ENCODE data around the gene SOX9.

The SOX9 gene

GRCh38 chr17:72097144-72097543 is 23.7 kb upstream of the SOX9 start:
- no peaks in the 10 kb centered on the region for H3K27me3 ChIP-seq (ENCODE audit: insufficient read depth, low read depth)
- H3K4me3 ChIP-seq (IDR thresholded peaks at IDR 0.05; ENCODE audit: insufficient read depth, low read depth, low read length) = no peak overlapping the region
- H3K27ac ChIP-seq = no peak overlapping the region

GRCh38 chr17:72099919-72100318 is 20.9 kb upstream of the SOX9 start:
- TF ChIP-seq CTCF (conservative IDR thresholded peaks at IDR 0.05; ENCODE audit: low read depth, low read length) = no peak
- H3K9ac ChIP-seq = no peak overlapping the region
- H3K4me1 ChIP-seq (ENCODE audit: low read depth, poor library complexity, severe bottlenecking) = no peaks in the 10 kb centered on the region
- no peaks in the 10 kb centered on the region for H4K20me1 ChIP-seq (ENCODE audit: insufficient read depth)
- no peaks in the 10 kb centered on the region for H3K79me2 ChIP-seq (ENCODE audit: insufficient read depth, low read depth)
- no peak overlapping the region for H3K27ac ChIP-seq
- no peak overlapping the region for H2AFZ ChIP-seq (ENCODE audit: low read depth)
- no peaks in the 10 kb centered on the region for H3K27me3 ChIP-seq (ENCODE audit: insufficient read depth, low read depth)
- H3K36me3 ChIP-seq (ENCODE audit: insufficient read depth) = no peaks in the 10 kb centered on the region
- H3K4me3 ChIP-seq (IDR thresholded peaks at IDR 0.05; ENCODE audit: insufficient read depth, low read depth, low read length) = no peak overlapping the region
- no peak overlapping the region for H3K4me2 ChIP-seq

More at GRCh38 chr17:72097144-72097543, 23.7 kb upstream of the SOX9 start:
- no peaks in the 10 kb centered on the region for H3K79me2 ChIP-seq (ENCODE audit: insufficient read depth, low read depth)
- no peaks in the 10 kb centered on the region for H3K4me1 ChIP-seq (ENCODE audit: low read depth, poor library complexity, severe bottlenecking)
- H3K36me3 ChIP-seq (ENCODE audit: insufficient read depth) = no peaks in the 10 kb centered on the region
- no peak overlapping the region for H3K4me2 ChIP-seq
- no peaks in the 10 kb centered on the region for H4K20me1 ChIP-seq (ENCODE audit: insufficient read depth)
- TF ChIP-seq CTCF (conservative IDR thresholded peaks at IDR 0.05; ENCODE audit: low read depth, low read length) = no peak
- no peak overlapping the region for H2AFZ ChIP-seq (ENCODE audit: low read depth)
- no peak overlapping the region for H3K9ac ChIP-seq

- Histone ChIP-seq H2AFZ (ENCODE audit: low read depth) (no peak overlapping the region), H3K4me2 (no peak overlapping the region), H3K36me3 (ENCODE audit: insufficient read depth) (no peaks in the 10 kb centered on the region), H3K27me3 (ENCODE audit: insufficient read depth, low read depth) (no peaks in the 10 kb centered on the region), H4K20me1 (ENCODE audit: insufficient read depth) (no peaks in the 10 kb centered on the region), H3K27ac (no peak overlapping the region), H3K4me3 (IDR thresholded peaks at IDR 0.05; ENCODE audit: insufficient read depth, low read depth, low read length) (no peak overlapping the region), H3K79me2 (ENCODE audit: insufficient read depth, low read depth) (no peaks in the 10 kb centered on the region), H3K9ac (no peak overlapping the region), H3K4me1 (ENCODE audit: low read depth, poor library complexity, severe bottlenecking) (no peaks in the 10 kb centered on the region)
- no peak for TF ChIP-seq CTCF (conservative IDR thresholded peaks at IDR 0.05; ENCODE audit: low read depth, low read length)
Observed at GRCh38 chr17:72100470-72100869, 20.4 kb upstream of the SOX9 start.

- Histone ChIP-seq H3K79me2 (ENCODE audit: insufficient read depth, low read depth) (no peaks in the 10 kb centered on the region), H3K27ac (no peak overlapping the region), H4K20me1 (ENCODE audit: insufficient read depth) (no peaks in the 10 kb centered on the region), H2AFZ (ENCODE audit: low read depth) (no peak overlapping the region), H3K36me3 (ENCODE audit: insufficient read depth) (no peaks in the 10 kb centered on the region), H3K9ac (no peak overlapping the region), H3K4me2 (no peak overlapping the region), H3K4me3 (IDR thresholded peaks at IDR 0.05; ENCODE audit: insufficient read depth, low read depth, low read length) (no peak overlapping the region), H3K4me1 (ENCODE audit: low read depth, poor library complexity, severe bottlenecking) (no peaks in the 10 kb centered on the region), H3K27me3 (ENCODE audit: insufficient read depth, low read depth) (no peaks in the 10 kb centered on the region)
- TF ChIP-seq CTCF (conservative IDR thresholded peaks at IDR 0.05; ENCODE audit: low read depth, low read length) = no peak
Observed at GRCh38 chr17:72101526-72101925, 19.3 kb upstream of the SOX9 start.
